ENCODE data around the gene GJB3. TPM values are rescaled to one million over a fixed set of nuclear protein-coding genes. Genes with fewer than 3 reads are reported as not detected.

GJB3 gene
- total RNA-seq, 1 experiment from 2014 or later, result 0.52 TPM

DNA sequence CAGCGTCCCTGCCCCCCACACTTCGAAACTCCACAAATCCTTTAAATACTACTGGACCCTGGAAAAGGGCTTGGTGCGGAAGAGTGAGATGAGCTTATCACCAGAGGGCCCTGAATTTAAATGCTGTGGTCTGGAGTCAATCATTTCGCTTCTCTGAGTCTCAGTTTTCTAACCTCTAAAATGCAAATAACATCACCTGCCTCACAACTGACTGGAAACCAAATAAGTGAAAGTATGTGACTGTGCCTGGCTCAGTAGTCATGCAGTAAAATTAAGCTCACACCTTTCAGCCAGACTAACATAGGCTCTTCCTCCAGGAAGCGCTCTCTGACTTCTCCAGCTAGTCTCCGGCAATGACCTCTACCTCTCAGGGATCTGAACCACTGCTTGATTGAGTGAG, 16.0 kb downstream of the GJB3 start:
- Mint-ChIP-seq H3K27ac (ENCODE audit: unreplicated experiment) (no peak overlapping the region), H3K36me3 (ENCODE audit: insufficient read depth, unreplicated experiment) (no peaks in the 10 kb centered on the region), H3K9me3 (ENCODE audit: unreplicated experiment) (no peaks in the 10 kb centered on the region), H3K4me1 (ENCODE audit: low read depth, unreplicated experiment) (no peaks in the 10 kb centered on the region), H3K4me3 (ENCODE audit: unreplicated experiment) (no peak overlapping the region), H3K27me3 (ENCODE audit: insufficient read depth, unreplicated experiment) (no peaks in the 10 kb centered on the region)
- Histone ChIP-seq H3K27me3 (replicated peaks; ENCODE audit: control insufficient read depth, insufficient read depth, low read length) (no peaks in the 10 kb centered on the region; the same call in 1 of the 2 replicates), H3K36me3 (ENCODE audit: control insufficient read depth, insufficient read depth, low read length) (no peaks in the 10 kb centered on the region), H3K4me3 (ENCODE audit: low read depth, low read length) (no peak overlapping the region), H3K9me3 (no peaks in the 10 kb centered on the region), H3K4me1 (no peaks in the 10 kb centered on the region)
- no TSS peak for BruUV-seq (replicated peaks)
- DNase-seq, result no peak
- TF ChIP-seq, protein P1, sequence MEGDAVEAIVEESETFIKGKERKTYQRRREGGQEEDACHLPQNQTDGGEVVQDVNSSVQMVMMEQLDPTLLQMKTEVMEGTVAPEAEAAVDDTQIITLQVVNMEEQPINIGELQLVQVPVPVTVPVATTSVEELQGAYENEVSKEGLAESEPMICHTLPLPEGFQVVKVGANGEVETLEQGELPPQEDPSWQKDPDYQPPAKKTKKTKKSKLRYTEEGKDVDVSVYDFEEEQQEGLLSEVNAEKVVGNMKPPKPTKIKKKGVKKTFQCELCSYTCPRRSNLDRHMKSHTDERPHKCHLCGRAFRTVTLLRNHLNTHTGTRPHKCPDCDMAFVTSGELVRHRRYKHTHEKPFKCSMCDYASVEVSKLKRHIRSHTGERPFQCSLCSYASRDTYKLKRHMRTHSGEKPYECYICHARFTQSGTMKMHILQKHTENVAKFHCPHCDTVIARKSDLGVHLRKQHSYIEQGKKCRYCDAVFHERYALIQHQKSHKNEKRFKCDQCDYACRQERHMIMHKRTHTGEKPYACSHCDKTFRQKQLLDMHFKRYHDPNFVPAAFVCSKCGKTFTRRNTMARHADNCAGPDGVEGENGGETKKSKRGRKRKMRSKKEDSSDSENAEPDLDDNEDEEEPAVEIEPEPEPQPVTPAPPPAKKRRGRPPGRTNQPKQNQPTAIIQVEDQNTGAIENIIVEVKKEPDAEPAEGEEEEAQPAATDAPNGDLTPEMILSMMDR (IDR thresholded peaks at IDR 0.05; ENCODE audit: insufficient read depth in 1 of 2, low read depth in 1 of 2, low read length in 1 of 2, severe bottlenecking in 1 of 2, unreplicated experiment in 1 of 2), result no peak
- intact Hi-C loops (cut with micrococcal nuclease; ENCODE audit: unreplicated experiment), result no loop called here
- POLR2A ChIA-PET, result no interaction called here
- CTCF ChIA-PET, result no interaction called here

DNA sequence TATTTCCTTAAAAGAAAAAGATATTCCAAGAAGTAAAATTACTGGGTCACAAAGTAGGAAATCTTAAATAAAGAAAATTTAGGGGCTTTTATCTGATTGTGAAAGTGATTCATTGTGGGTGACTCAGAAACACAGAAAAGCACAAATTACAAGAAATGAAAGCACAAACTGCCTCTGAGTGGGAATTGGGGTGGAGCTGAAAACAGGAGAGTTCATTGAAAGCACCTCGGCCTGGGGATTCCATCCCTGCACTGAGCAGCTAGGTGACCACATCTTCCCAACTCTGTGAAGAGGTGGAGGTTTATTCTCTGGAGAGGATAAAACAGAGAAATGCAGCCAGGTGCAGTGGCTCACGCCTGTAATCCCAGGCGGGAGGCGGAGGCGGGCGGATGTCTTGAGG, 19.2 kb downstream of the GJB3 start:
- peaks cover 9% of the 10 kb centered on the region for H3K9me3 Mint-ChIP-seq (ENCODE audit: unreplicated experiment)
- no TSS peak for BruUV-seq (replicated peaks)
- no peaks in the 10 kb centered on the region; the same call in 1 of the 2 replicates for H3K27me3 ChIP-seq (replicated peaks; ENCODE audit: control insufficient read depth, insufficient read depth, low read length)
- H3K4me3 ChIP-seq (ENCODE audit: low read depth, low read length), result no peak overlapping the region
- no peaks in the 10 kb centered on the region for H3K4me1 ChIP-seq
- ChIA-PET CTCF (no interaction called here), POLR2A (no interaction called here)
- TF ChIP-seq, protein P1 (IDR thresholded peaks at IDR 0.05; ENCODE audit: insufficient read depth in 1 of 2, low read depth in 1 of 2, low read length in 1 of 2, severe bottlenecking in 1 of 2, unreplicated experiment in 1 of 2), result no peak
- DNase-seq, result no peak
- H3K27ac Mint-ChIP-seq (ENCODE audit: unreplicated experiment), result no peak overlapping the region
- no peak overlapping the region for H3K4me3 Mint-ChIP-seq (ENCODE audit: unreplicated experiment)
- intact Hi-C loops (cut with micrococcal nuclease; ENCODE audit: unreplicated experiment), result no loop called here
- H3K4me1 Mint-ChIP-seq (ENCODE audit: low read depth, unreplicated experiment), result no peaks in the 10 kb centered on the region
- no peaks in the 10 kb centered on the region for H3K27me3 Mint-ChIP-seq (ENCODE audit: insufficient read depth, unreplicated experiment)
- H3K36me3 Mint-ChIP-seq (ENCODE audit: insufficient read depth, unreplicated experiment), result no peaks in the 10 kb centered on the region
- H3K36me3 ChIP-seq (ENCODE audit: control insufficient read depth, insufficient read depth, low read length), result no peaks in the 10 kb centered on the region
- no peaks in the 10 kb centered on the region for H3K9me3 ChIP-seq

DNA sequence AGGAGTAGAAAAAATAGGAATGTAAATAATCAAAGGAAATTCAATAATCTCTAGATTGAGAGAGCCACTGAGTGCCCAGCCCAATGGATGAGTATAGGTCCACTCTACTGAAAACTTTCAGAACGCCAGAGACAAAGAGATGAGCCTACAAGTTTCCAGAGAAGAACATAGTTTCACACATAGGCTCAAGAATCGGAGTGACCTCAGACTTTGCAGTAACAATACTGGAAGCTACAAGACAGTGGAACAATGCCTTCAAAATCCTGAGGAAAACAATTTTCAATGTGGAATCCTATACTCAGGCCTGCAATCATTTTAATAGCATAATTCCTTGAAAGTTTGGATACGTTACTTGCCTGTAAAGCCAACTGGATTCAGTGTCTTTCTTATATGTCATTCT, 22.8 kb downstream of the GJB3 start:
- H3K9me3 Mint-ChIP-seq (ENCODE audit: unreplicated experiment), result peaks cover 9% of the 10 kb centered on the region
- H3K4me1 Mint-ChIP-seq (ENCODE audit: low read depth, unreplicated experiment), result peaks cover 3% of the 10 kb centered on the region
- H3K9me3 ChIP-seq, result no peaks in the 10 kb centered on the region
- H3K4me3 ChIP-seq (ENCODE audit: low read depth, low read length), result no peak overlapping the region
- H3K27me3 Mint-ChIP-seq (ENCODE audit: insufficient read depth, unreplicated experiment), result no peaks in the 10 kb centered on the region
- no peaks in the 10 kb centered on the region for H3K27me3 ChIP-seq (replicated peaks; ENCODE audit: control insufficient read depth, insufficient read depth, low read length)
- POLR2A ChIA-PET, result no interaction called here
- no peak for DNase-seq
- no peaks in the 10 kb centered on the region for H3K36me3 Mint-ChIP-seq (ENCODE audit: insufficient read depth, unreplicated experiment)
- intact Hi-C loops (cut with micrococcal nuclease; ENCODE audit: unreplicated experiment), result no loop called here
- CTCF ChIA-PET, result no interaction called here
- BruUV-seq (replicated peaks), result no TSS peak
- no peak overlapping the region for H3K4me3 Mint-ChIP-seq (ENCODE audit: unreplicated experiment)
- peaks cover 22% of the 10 kb centered on the region for H3K4me1 ChIP-seq
- H3K27ac Mint-ChIP-seq (ENCODE audit: unreplicated experiment), result no peak overlapping the region
- TF ChIP-seq, protein P1 (IDR thresholded peaks at IDR 0.05; ENCODE audit: insufficient read depth in 1 of 2, low read depth in 1 of 2, low read length in 1 of 2, severe bottlenecking in 1 of 2, unreplicated experiment in 1 of 2), result no peak
- H3K36me3 ChIP-seq (ENCODE audit: control insufficient read depth, insufficient read depth, low read length), result no peaks in the 10 kb centered on the region
